GM19455 (cell line): ENCODE data around the gene COL1A2.

ENCODE experiments used
- ATAC-seq: cut with Tn5 transposase; IDR thresholded peaks from one replicate; pipeline ENCODE4 v1.9.1; 2021; ENCODE audit not compliant: unreplicated experiment

Gene COL1A2

DNA sequence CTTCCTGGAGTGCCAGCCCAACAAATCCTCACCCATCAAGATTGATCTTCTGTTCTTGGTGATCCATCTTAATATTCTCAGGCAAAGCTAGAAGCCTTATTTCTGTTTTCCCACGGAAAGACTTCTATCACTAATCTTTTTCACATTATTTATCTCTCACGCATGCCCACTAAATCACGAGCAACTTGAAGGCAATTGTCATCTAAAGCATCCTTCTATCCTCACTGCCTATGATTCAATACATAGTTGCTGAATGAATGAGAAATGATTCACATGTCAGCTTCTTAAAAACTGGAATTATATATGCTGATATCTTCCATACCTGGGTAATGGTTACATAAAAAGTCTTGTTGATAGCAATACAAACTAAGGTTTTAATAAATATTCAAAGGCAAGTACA is 12.6 kb upstream of the COL1A2 start:
- ATAC-seq, result no peak

DNA sequence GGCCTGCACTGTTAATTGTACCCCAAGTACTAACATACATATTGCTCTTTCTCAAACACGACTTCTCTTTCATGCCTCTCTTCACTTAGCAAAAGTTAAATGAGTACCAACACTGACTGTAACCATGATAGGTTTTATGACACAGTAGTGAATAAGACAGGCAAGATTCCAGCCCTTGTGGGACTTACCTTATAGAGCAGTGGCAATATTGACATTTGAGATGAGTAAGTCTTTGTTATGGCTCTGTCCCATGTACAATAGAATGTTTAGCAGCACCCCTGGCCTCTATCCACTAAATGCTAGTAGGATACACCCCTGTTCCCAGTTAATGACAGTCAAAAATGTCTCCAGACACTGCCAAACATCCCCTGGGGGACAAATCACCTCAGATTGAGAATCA is 11.9 kb upstream of the COL1A2 start:
- no peak for ATAC-seq

DNA sequence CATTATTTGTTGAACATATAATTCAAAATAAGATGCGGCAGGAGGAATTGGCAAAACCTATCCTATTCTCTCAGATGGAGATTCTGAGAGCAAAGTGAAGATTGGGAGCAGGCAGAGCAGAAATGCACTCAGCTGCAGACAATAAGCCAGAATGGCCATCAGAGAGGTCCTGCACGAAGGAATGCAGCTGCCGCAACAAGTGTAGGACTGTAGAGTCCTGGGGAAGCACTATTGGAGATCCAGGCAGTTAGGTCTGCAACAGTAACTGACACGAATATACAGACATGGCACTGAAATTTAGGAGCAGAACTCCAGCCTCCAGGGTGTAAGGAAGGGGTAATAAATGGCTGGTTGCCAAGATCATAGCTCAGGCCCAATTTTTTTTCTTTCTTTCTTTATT is 10.4 kb upstream of the COL1A2 start:
- ATAC-seq, result no peak

GRCh38 chr7:94386416-94386815 is 8.3 kb upstream of the COL1A2 start:
- ATAC-seq, result no peak

DNA sequence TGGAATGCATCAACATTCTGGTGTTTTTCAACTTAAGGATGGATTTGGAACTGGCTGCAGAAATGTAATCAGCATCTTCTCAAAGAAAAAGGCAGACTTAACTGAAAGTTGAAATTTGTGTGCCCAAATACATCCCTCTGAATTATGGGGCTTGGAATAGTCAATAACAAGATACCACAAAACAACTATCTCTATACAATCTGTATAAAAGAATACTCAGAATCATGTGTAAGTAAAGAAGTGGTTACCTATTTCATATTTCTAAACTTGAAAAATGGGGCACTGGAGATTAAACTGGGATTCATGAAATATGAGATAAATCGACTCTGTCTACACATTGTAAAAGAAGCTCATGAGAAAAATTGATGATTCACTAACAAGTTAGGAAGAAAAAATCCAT is 6.2 kb upstream of the COL1A2 start:
- no peak for ATAC-seq

DNA sequence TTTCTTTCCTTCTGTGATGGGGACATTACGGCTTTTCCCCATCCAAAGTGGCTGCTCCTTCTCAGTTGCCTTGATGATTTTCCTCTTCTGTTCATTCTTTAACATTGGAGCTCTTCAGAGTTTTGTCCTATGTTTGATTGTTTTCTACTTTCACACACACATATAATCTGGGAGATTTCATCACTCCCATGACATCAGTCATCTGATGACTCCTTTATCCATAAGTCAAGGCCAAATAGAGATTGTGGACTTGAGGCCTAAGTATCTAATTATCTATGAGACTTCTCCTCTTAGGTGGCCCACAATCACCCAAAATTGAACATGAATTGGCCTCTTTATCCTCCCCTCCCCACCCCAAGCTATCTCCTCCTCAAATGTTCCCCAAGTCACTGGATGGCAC is 5.3 kb upstream of the COL1A2 start:
- no peak for ATAC-seq

DNA sequence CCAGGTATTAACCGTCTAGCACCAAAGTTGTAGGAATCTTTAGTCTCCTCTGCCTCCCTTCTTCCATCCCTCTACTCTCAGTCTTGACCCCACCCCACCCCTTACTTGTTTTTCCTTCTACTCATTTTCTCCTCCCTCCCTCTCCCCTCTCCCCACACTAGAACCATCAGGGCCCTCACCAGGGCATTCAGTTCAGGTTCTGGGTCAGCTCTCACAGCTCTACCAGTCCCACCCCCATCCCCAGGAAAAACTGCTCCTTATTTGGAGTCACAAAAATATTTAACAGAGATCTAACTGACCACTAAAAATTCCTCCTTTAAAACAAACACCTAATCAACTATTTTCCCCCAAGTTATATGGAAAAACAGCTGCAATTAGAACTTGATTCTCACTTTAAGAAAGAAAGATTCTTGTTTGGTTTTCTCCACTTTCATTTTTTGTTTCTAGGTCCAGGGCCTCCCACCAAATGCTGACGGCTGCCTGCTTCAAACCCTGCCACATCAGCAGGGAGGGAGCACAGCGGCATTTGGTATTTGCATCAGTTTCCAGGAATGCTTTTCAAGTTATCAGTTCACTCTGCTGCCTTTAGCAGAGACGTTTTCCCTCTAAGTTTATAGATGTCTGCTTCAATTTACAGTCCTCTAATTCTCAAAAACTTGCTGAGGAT is 2.8 kb upstream of the COL1A2 start:
- ATAC-seq, result no peak

DNA sequence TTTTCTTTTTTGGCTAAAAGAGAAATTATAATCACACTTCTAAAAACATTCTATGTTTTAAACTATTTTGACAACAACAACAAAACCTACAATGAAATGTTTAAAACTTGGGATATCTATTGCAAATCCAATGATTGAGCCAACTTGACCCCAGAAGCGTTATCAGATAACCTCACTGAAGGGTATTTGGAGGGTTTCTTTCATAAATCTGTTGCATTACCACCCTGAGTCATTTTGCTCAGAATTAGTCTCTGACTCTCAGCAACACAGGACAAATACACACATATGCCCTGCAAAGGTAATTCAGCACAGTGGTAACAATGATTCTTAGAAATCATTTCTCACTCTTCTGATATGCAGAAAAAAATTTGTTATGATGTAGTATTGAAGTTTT is 2.3 kb upstream of the COL1A2 start:
- no peak for ATAC-seq

DNA sequence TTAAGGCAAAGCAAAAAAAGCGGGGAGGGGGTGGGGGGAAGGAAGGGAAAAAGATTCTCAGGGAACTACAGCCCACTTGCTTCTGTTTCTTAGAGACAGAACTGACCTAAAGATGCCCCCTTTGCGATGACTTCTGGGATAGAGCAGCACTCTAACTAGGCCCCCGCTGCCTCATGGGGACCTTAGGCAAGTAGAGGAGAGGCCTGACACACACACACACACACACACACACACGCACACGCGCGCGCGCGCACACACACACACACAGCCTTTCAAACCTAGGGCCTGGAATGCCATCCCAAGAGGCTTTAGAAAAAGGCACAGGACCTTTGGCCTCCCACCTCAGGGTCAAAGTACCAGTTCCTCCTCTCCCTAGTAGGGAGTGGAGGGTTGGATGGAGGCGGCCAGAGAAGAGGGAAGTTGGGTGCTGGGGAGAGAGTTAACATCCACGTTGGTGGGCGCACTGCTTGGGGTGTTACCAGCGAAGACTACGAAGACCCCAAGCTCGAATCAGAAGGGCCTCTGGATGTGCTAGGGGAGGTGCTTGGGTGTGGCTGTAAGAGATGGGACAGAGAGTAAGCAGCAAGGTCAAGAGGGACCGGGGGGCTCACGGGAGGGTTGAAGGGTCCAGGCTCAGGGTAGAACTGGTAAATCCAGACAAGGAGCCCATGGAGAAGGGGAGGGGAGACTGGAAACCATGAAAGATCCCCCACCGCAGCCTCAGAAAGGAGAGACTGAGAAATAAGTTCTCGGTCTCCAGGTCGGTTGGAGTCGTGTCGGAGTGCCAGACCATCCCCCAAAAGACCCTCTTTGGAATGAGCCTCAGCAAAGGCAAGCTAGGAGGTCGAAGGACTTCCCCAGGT is 1.2 kb upstream of the COL1A2 start:
- no peak for ATAC-seq

GRCh38 chr7:94394109-94394436 is 622 bp upstream of the COL1A2 start:
- no peak for ATAC-seq

DNA sequence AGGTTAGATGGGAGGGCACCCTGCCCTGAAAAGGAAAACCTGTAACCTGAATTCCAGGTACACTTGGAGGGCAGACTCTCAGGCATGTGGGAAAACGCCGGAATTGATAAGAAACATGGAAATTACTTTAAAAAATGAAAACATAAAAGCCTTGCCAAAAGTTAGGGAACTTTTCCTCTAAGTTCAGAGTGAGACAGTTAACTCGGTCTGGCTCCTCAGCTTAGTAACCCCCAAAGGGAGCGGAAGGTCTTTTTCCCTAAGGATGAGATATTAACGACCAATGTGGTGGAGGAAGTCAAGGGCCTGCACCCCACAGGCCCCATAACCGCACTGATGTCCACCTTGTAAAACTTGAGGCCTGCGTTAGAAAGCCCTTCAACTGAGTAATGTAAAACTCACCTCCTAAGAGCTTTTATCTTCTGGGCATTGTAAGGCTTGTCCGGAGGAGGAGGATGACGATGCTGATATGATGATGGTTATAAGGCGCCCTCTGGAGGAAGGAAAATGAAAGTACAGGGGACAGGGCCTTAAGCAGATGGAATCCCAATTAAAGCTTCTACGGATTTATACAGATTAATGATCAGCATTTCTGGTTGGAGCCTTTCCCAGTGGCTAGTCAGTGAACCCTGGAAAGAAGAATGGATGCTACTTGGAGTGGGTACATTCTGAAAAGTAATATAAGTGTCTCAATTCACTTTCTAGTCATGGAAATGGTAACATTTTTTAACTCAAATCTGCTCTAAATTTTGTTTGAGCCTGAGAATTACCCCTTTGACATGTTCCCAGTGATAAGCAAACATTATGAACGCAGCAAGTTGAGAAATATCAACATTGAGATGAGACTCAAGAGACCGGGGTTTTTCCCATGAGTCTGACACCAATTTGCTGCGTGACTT is 694 bp downstream of the COL1A2 start:
- peak; percentile 80 for ATAC-seq

GRCh38 chr7:94396037-94396431 is 1.3 kb downstream of the COL1A2 start:
- no peak for ATAC-seq

- no peak for ATAC-seq
These were observed 1.9 kb downstream of the COL1A2 start for GRCh38 chr7:94396596-94396995.

DNA sequence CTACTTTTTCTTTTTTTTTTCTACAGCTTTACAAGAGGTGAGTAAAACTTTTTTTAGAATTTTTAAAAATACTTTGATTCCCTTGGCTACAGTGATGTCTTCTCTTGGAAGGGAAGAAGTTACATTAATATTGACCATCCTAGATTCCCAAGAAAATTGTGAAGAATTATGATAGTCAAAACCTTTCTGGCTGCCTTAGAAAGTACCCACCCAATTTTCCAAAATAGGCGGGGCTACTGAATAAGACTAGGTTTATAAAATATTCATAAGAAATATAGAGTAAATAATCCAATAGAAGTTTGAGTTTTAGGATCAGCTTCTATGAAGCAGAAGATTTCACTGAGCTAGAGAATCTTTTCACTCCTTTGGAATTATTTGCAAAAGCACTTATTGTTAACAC is 3.0 kb downstream of the COL1A2 start:
- no peak for ATAC-seq

GRCh38 chr7:94398841-94399240 is 4.1 kb downstream of the COL1A2 start:
- no peak for ATAC-seq

GRCh38 chr7:94400022-94400421 is 5.3 kb downstream of the COL1A2 start:
- no peak for ATAC-seq

DNA sequence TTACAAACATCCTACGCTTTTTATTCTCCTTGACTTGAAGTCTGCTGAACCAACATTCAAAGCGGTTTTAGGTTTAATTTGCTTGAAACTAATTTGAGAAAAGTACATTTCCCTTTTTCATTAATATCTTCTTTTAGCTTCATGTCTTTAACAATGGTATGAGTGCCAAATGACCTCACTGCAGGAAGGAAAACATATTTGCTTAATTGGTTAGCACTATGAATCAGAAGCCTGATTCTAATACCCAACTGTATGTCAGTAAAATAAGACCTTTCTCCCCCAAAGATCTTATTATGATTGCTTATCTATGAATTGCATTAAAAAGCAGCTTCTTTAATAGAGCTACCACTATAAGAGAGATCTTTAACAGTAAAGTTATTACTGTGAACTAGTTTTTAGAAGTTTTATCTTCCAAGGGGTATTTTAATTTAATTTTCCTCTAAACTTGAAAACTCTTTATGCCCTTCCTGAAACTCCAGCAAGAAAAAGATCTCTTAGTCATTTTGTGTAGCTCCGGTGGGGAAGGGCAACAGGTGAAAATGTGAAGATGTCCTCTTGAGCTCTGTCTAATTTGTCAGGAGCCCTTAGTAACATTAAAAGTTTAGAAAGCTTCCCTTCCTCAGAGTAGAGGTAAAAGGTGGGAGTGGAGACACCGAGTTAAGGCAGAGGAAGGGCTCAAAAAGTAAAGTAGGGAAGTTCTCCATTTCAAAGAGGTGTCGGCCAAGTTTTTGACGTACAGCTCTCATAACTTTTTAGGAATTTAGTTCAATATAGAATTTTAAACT is 6.1 kb downstream of the COL1A2 start:
- no peak for ATAC-seq

DNA sequence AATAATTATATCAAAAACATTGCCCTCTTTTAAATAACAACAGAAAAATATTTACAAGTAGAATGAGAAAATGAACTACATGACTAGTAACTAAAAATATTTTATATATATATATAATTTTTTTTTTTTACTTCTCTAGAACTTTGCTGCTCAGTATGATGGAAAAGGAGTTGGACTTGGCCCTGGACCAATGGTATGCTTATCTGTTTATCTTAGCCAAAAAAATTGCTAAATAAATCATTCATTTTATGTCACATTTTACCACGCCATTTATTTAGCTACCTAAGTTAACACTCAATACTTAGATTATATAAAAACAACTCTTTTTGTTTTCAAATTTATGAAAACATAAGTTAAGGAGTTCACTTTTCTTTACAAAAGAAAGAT is 6.7 kb downstream of the COL1A2 start:
- no peak for ATAC-seq

DNA sequence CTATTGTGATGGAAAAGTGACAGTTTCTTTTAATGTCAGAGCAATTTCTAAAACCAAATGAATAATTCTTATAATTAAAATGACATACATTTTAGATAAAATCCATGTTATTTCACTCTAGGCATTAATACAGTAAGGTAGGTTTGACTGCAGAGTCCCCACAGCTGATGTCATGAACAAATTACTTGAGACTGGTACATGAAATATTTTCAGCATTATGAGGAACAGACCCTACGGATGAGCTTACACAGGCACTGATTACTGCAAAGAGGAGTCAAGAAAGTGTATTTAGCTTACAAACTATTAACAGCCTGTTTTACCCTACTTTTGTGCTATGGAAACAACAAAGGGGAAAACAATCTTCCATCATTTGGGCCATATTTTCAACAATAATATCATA is 8.9 kb downstream of the COL1A2 start:
- no peak for ATAC-seq

DNA sequence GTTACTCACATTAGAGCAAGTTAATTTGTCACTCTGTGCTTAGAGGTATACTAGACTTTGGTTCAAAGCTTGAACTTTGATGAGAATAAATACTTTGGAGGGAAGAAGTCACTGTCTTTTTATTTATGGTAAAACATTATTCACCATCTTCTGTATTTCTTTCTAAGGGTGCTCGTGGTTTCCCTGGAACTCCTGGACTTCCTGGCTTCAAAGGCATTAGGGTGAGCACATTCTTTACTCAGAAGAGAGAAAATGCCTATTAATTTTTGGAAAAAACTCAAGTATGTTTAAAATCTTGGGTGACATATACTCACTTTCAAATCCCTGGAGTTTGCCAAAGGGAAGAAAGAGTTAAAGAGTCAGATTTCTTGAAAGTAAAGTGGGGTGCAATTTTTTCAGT is 10.8 kb downstream of the COL1A2 start:
- no peak for ATAC-seq

GRCh38 chr7:94406696-94407095 is 12.0 kb downstream of the COL1A2 start:
- ATAC-seq, result no peak
